SK-N-SH (cell line): ENCODE data around the gene LGR5. TPM values are rescaled to one million over a fixed set of nuclear protein-coding genes. Genes with fewer than 3 reads are reported as not detected.

ENCODE experiments used
- CTCF ChIA-PET: fragments of 300-600, 350-600 bp; formaldehyde crosslinking; extraction: SDS; loops from one replicate; lab custom pipeline; 2021; lab: Yijun Ruan, JAX
- POLR2A ChIA-PET: fragments of 350-600 bp; sonication (Branson Sonifier 250); formaldehyde crosslinking; extraction: SDS; loops from one replicate; lab custom pipeline; 2020; ENCODE audit warnings: antibody characterized with exemption, inconsistent platforms; lab: Yijun Ruan, JAX
- DNase-seq: peaks from one replicate; pipeline ENCODE4 v3.0.0; 2012
- H2AFZ ChIP-seq: fragments of 200-600 bp; sonication (generic); 2 replicates; pipeline ENCODE4 v1.8.1; 2016; ENCODE audit warnings: antibody characterized with exemption, mild to moderate bottlenecking, low read depth
- H3F3A ChIP-seq: fragments of 200-600 bp; sonication (generic); replicated peaks from 2 replicates; pipeline ENCODE3; 2016; ENCODE audit warnings: antibody characterized with exemption, mild to moderate bottlenecking; ENCODE audit not compliant: insufficient read depth
- H3K27ac ChIP-seq, 2 experiments: fragments of 200-500 bp in 1 of 2; fragments of 200-600 bp in 1 of 2; sonication (Bioruptor generic) in 1 of 2; sonication (generic), shearing (Covaris generic) in 1 of 2; 2 replicates each; pipeline versions ENCODE4 v1.5.1 to v1.6.1; 2014 to 2016; ENCODE audit warnings: low read depth in 2 of 2, inconsistent platforms in 1 of 2, low read length in 1 of 2, mild to moderate bottlenecking in 1 of 2, mixed read lengths in 1 of 2
- H3K27me3 ChIP-seq: fragments of 200-600 bp; sonication (generic), shearing (Covaris generic); 2 replicates; pipeline ENCODE4 v1.6.1; 2016; ENCODE audit warnings: mixed run types; ENCODE audit not compliant: insufficient read depth
- H3K36me3 ChIP-seq, 2 experiments: fragments of 200-500 bp in 1 of 2; fragments of 200-600 bp in 1 of 2; sonication (Bioruptor generic) in 1 of 2; sonication (generic) in 1 of 2; replicated peaks in 1 of 2; 2 replicates each; pipeline versions ENCODE3 to v1.5.1; 2014 to 2016; ENCODE audit warnings: low read length in 1 of 2, mild to moderate bottlenecking in 1 of 2; ENCODE audit not compliant: insufficient read depth in 2 of 2, control insufficient read depth in 1 of 2
- H3K4me1 ChIP-seq, 2 experiments: fragments of 200-500 bp in 1 of 2; fragments of 200-600 bp in 1 of 2; sonication (Bioruptor generic) in 1 of 2; sonication (generic), shearing (Covaris generic) in 1 of 2; 2 replicates each; pipeline versions ENCODE4 v1.5.1 to v1.6.1; 2014 to 2016; ENCODE audit warnings: low read depth in 1 of 2, low read length in 1 of 2, mixed run types in 1 of 2; ENCODE audit not compliant: insufficient read depth in 2 of 2, control insufficient read depth in 1 of 2
- H3K4me2 ChIP-seq: fragments of 200-600 bp; sonication (generic), shearing (Covaris generic); 2 replicates; pipeline ENCODE4 v1.6.1; 2017; ENCODE audit warnings: mixed run types
- H3K4me3 ChIP-seq, 2 experiments: fragments of 200-500 bp in 1 of 2; fragments of 200-600 bp in 1 of 2; sonication (Bioruptor generic) in 1 of 2; sonication (generic), shearing (Covaris generic) in 1 of 2; 2 replicates each; pipeline versions ENCODE4 v1.5.1 to v1.8.1; 2014 to 2016; ENCODE audit warnings: low read depth in 2 of 2, inconsistent platforms in 1 of 2, low read length in 1 of 2, mild to moderate bottlenecking in 1 of 2, mixed read lengths in 1 of 2, moderate library complexity in 1 of 2
- H3K79me2 ChIP-seq: fragments of 200-600 bp; sonication (generic); 2 replicates; pipeline ENCODE4 v1.8.1; 2017; ENCODE audit warnings: mild to moderate bottlenecking; ENCODE audit not compliant: insufficient read depth
- H3K9ac ChIP-seq: fragments of 200-600 bp; sonication (generic); 2 replicates; pipeline ENCODE4 v1.6.1; 2017; ENCODE audit warnings: mixed run types
- H3K9me2 ChIP-seq: fragments of 200-600 bp; sonication (generic); 2 replicates; pipeline ENCODE4 v1.6.1; 2017; ENCODE audit warnings: mixed run types
- H3K9me3 ChIP-seq: fragments of 200-600 bp; sonication (generic); 2 replicates; pipeline ENCODE4 v1.6.1; 2017; ENCODE audit warnings: mixed run types, mild to moderate bottlenecking, moderate library complexity
- H4K20me1 ChIP-seq: fragments of 200-600 bp; sonication (generic); 2 replicates; pipeline ENCODE4 v1.6.1; 2017; ENCODE audit warnings: mild to moderate bottlenecking, mixed run types; ENCODE audit not compliant: insufficient read depth
- CHD2 ChIP-seq: fragments of 150-350 bp; IDR thresholded peaks from 2 replicates; pipeline ENCODE4 v1.6.1; 2018; ENCODE audit warnings: low read length; ENCODE audit not compliant: partially characterized antibody
- ELF1 ChIP-seq: IDR thresholded peaks from 2 replicates; pipeline ENCODE4 v1.4.0; 2012
- EZH2phosphoT487 ChIP-seq: fragments of 200-600 bp; sonication (generic); IDR thresholded peaks from 2 replicates; pipeline ENCODE4 v1.6.1; 2017; ENCODE audit warnings: low read depth, mixed run types, mild to moderate bottlenecking, antibody characterized with exemption, moderate library complexity, borderline replicate concordance
- FOXM1 ChIP-seq: IDR thresholded peaks from 2 replicates; pipeline ENCODE4 v1.4.0; 2012; ENCODE audit warnings: low read depth, mild to moderate bottlenecking
- JUND ChIP-seq: IDR thresholded peaks from 2 replicates; pipeline ENCODE4 v1.4.0; 2012
- MXI1 ChIP-seq: IDR thresholded peaks from 2 replicates; pipeline ENCODE4 v1.6.1; 2012; ENCODE audit warnings: mild to moderate bottlenecking, low read depth, low read length, improper control_type of control experiment
- NRF1 ChIP-seq: IDR thresholded peaks from 2 replicates; pipeline ENCODE4 v1.6.1; 2012; ENCODE audit warnings: low read depth, mild to moderate bottlenecking, low read length
- POLR2AphosphoS5 ChIP-seq: IDR thresholded peaks from 2 replicates; pipeline ENCODE4 v1.6.1; 2012; ENCODE audit warnings: low read depth, low read length
- RCOR1 ChIP-seq: fragments of 150-350 bp; IDR thresholded peaks from 2 replicates; pipeline ENCODE4 v1.6.1; 2017; ENCODE audit warnings: antibody characterized with exemption, low read length
- RFX5 ChIP-seq: IDR thresholded peaks from 2 replicates; pipeline ENCODE4 v1.6.1; 2012; ENCODE audit warnings: mild to moderate bottlenecking, improper control_type of control experiment, low read length
- SMC3 ChIP-seq: IDR thresholded peaks from 2 replicates; pipeline ENCODE4 v1.6.1; 2012; ENCODE audit warnings: low read depth, low read length, improper control_type of control experiment
- TCF12 ChIP-seq: IDR thresholded peaks from 2 replicates; pipeline ENCODE4 v1.4.0; 2012
- TEAD4 ChIP-seq: IDR thresholded peaks from 2 replicates; pipeline ENCODE4 v1.4.0; 2012; ENCODE audit warnings: mild to moderate bottlenecking, borderline replicate concordance; ENCODE audit not compliant: insufficient read depth
- WGBS: methylation state at CpG from one replicate; pipeline ENCODE4 v1.1.6; 2017; ENCODE audit warnings: low lambda C conversion rate; 5-methylcytosine and 5-hydroxymethylcytosine counted together
- polyA plus RNA-seq, 3 experiments: library from polyadenylated mRNA; depleted of rRNA; stranded (reverse); fragments of >200 nt; gene quantifications; 2 replicates each; pipeline ENCODE4 v1.2.3, GENCODE V29; 2012
- TF ChIP-seq, protein P1 (sequence below): fragments of 150-350 bp; IDR thresholded peaks from 2 replicates; pipeline ENCODE4 v1.6.1; 2016; ENCODE audit warnings: mild to moderate bottlenecking, low read depth, low read length
- TF ChIP-seq, protein P2 (sequence below): IDR thresholded peaks from 2 replicates; pipeline ENCODE4 v1.4.0; 2012; ENCODE audit warnings: low read depth, borderline replicate concordance
- TF ChIP-seq, protein P3 (sequence below): IDR thresholded peaks from 2 replicates; pipeline ENCODE4 v1.4.0; 2012; ENCODE audit warnings: low read depth, borderline replicate concordance
- TF ChIP-seq, protein P4 (sequence below): IDR thresholded peaks from 2 replicates; pipeline ENCODE4 v1.6.1; 2012; ENCODE audit warnings: mild to moderate bottlenecking, low read depth, low read length, moderate library complexity

LGR5 gene
- polyA plus RNA-seq, 1 of the 3 experiments (the other 2 are of a cell fraction), result 1.4 TPM

DNA sequence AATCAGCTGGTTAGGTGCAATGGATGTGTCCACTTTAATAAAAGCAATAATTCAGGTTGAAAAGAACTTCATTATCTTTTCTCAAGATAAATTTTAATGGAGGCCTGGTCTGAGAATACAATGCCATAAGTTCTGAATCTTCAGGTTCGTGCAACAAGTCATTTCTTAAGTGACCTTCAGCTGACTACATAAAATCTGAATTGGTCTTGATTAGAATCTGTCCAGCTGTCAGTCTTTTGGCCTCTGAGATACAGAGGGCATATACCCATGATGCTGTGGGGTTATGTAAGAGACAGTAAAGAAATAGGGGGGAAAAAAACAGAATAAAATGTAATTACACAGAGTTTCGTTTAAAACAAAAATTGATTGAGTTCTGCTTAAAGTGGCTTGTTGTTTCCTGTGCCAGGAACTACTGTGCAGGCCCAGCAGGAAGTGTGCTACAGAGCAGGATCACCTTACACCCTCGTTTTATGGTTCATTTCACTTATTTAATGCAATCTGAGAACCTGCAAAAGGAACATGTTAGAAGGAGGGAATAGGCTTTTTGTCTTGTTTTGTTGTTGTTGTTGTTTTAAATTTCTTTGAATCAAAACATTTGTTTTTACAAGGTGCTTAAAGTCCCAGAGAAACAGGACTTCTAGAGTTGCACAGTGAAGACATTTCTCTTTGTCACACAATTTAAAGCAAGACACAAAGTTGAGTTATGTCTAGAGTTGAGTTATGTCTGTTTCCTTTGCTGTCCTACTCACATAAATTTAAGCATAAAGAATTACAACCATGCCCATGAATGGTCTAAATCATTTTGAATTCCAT lies 64.2 kb downstream of the LGR5 start:
- no peak overlapping the region for H3K4me2 ChIP-seq
- TF ChIP-seq POLR2AphosphoS5 (no peak), FOXM1 (no peak), TEAD4 (no peak), EZH2phosphoT487 (no peak)
- TF ChIP-seq, protein P1, sequence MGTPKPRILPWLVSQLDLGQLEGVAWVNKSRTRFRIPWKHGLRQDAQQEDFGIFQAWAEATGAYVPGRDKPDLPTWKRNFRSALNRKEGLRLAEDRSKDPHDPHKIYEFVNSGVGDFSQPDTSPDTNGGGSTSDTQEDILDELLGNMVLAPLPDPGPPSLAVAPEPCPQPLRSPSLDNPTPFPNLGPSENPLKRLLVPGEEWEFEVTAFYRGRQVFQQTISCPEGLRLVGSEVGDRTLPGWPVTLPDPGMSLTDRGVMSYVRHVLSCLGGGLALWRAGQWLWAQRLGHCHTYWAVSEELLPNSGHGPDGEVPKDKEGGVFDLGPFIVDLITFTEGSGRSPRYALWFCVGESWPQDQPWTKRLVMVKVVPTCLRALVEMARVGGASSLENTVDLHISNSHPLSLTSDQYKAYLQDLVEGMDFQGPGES, result no peak
- H3K79me2 ChIP-seq, result no peaks in the 10 kb centered on the region
- ChIA-PET CTCF (interaction anchor here (1.3 kb wide), 1 partner anchor 243 kb away, joined by 3 read pairs; no protein-coding TSS in a partner anchor), POLR2A (no interaction called here)
- H3K9me3 ChIP-seq, result no peaks in the 10 kb centered on the region
- 35% methylated on average over 3 of the region's 3 CpGs for WGBS
- peaks cover 6 to 9% of the 10 kb centered on the region in 2 experiments; a peak in 3 of 4 replicates for H3K4me1 ChIP-seq
- no peak for DNase-seq
- no peaks in the 10 kb centered on the region for H3K27me3 ChIP-seq
- no peak overlapping the region for H3K4me3 ChIP-seq
- H4K20me1 ChIP-seq, result no peaks in the 10 kb centered on the region
- H3K36me3 ChIP-seq, result no peaks in the 10 kb centered on the region
- H3F3A ChIP-seq, result no peaks in the 10 kb centered on the region
- H3K27ac ChIP-seq, result peak overlapping the region in 1 of 2 experiments; percentile 11; a peak in 2 of 4 replicates
- H3K9ac ChIP-seq, result no peak overlapping the region
- no peaks in the 10 kb centered on the region for H3K9me2 ChIP-seq
- H2AFZ ChIP-seq, result no peak overlapping the region

DNA sequence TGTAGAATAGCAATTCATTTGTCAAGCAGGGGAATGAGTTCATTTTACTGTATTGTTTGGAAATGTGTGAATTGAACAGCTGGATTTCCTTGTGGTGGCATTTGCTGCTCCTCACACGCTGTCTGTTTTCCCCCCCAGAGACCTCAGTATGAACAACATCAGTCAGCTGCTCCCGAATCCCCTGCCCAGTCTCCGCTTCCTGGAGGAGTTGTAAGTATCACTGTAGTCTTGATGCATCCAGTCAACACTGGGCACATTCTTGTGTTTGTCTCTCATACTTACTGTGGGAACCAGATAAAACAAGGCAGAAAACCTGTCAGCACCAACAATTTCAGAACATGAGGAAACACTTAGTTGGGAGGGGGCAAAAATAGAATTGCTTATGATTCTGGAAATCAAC lies 64.9 kb downstream of the LGR5 start:
- Histone ChIP-seq H3F3A (no peaks in the 10 kb centered on the region), H3K27ac (peak overlapping the region in 1 of 2 experiments; percentile 28; a peak in 2 of 4 replicates), H3K36me3 (no peaks in the 10 kb centered on the region), H3K9me3 (no peaks in the 10 kb centered on the region), H3K9me2 (no peaks in the 10 kb centered on the region), H3K27me3 (no peaks in the 10 kb centered on the region), H4K20me1 (no peaks in the 10 kb centered on the region), H2AFZ (no peak overlapping the region), H3K4me3 (no peak overlapping the region), H3K9ac (no peak overlapping the region), H3K4me1 (peaks cover 6 to 9% of the 10 kb centered on the region in 2 experiments; a peak in 3 of 4 replicates), H3K79me2 (no peaks in the 10 kb centered on the region), H3K4me2 (no peak overlapping the region)
- DNase-seq, result no peak
- WGBS, result 58% methylated on average over 3 of the region's 3 CpGs
- CTCF ChIA-PET, result interaction anchor here (1.3 kb wide), 1 partner anchor 243 kb away, joined by 3 read pairs; no protein-coding TSS in a partner anchor
- POLR2A ChIA-PET, result no interaction called here
- TF ChIP-seq NRF1, result no peak
- TF ChIP-seq JUND, result no peak
- TF ChIP-seq, protein P2, sequence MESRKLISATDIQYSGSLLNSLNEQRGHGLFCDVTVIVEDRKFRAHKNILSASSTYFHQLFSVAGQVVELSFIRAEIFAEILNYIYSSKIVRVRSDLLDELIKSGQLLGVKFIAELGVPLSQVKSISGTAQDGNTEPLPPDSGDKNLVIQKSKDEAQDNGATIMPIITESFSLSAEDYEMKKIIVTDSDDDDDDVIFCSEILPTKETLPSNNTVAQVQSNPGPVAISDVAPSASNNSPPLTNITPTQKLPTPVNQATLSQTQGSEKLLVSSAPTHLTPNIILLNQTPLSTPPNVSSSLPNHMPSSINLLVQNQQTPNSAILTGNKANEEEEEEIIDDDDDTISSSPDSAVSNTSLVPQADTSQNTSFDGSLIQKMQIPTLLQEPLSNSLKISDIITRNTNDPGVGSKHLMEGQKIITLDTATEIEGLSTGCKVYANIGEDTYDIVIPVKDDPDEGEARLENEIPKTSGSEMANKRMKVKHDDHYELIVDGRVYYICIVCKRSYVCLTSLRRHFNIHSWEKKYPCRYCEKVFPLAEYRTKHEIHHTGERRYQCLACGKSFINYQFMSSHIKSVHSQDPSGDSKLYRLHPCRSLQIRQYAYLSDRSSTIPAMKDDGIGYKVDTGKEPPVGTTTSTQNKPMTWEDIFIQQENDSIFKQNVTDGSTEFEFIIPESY, result no peak
- no peak for TF ChIP-seq ELF1
- no peak for TF ChIP-seq TCF12
- no peak for TF ChIP-seq CHD2
- TF ChIP-seq TEAD4, result no peak
- TF ChIP-seq, protein P3, sequence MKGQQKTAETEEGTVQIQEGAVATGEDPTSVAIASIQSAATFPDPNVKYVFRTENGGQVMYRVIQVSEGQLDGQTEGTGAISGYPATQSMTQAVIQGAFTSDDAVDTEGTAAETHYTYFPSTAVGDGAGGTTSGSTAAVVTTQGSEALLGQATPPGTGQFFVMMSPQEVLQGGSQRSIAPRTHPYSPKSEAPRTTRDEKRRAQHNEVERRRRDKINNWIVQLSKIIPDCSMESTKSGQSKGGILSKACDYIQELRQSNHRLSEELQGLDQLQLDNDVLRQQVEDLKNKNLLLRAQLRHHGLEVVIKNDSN, result no peak
- TF ChIP-seq RFX5, result no peak
- no peak for TF ChIP-seq RCOR1
- no peak for TF ChIP-seq MXI1
- no peak for TF ChIP-seq SMC3
- TF ChIP-seq, protein P4, sequence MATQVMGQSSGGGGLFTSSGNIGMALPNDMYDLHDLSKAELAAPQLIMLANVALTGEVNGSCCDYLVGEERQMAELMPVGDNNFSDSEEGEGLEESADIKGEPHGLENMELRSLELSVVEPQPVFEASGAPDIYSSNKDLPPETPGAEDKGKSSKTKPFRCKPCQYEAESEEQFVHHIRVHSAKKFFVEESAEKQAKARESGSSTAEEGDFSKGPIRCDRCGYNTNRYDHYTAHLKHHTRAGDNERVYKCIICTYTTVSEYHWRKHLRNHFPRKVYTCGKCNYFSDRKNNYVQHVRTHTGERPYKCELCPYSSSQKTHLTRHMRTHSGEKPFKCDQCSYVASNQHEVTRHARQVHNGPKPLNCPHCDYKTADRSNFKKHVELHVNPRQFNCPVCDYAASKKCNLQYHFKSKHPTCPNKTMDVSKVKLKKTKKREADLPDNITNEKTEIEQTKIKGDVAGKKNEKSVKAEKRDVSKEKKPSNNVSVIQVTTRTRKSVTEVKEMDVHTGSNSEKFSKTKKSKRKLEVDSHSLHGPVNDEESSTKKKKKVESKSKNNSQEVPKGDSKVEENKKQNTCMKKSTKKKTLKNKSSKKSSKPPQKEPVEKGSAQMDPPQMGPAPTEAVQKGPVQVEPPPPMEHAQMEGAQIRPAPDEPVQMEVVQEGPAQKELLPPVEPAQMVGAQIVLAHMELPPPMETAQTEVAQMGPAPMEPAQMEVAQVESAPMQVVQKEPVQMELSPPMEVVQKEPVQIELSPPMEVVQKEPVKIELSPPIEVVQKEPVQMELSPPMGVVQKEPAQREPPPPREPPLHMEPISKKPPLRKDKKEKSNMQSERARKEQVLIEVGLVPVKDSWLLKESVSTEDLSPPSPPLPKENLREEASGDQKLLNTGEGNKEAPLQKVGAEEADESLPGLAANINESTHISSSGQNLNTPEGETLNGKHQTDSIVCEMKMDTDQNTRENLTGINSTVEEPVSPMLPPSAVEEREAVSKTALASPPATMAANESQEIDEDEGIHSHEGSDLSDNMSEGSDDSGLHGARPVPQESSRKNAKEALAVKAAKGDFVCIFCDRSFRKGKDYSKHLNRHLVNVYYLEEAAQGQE, result no peak
- TF ChIP-seq EZH2phosphoT487, result no peak
